H1 (cell line): ENCODE results near the gene TBC1D3B.

Experiments
- ASH2L ChIP-seq: fragments of 200-600, 300-600 bp; sonication (generic); IDR thresholded peaks from one replicate; pipeline ENCODE4 v1.7.1; 2017; ENCODE audit warnings: low read length
- CTCF ChIP-seq, 3 experiments: IDR thresholded peaks; 1 replicate in 2 of 3; 2 replicates in 1 of 3; pipeline versions ENCODE4 v1.5.1 to v1.6.1; 2011; ENCODE audit warnings: low read length in 3 of 3, mild to moderate bottlenecking in 3 of 3, inconsistent platforms in 2 of 3, low read depth in 1 of 3, moderate library complexity in 1 of 3; ENCODE audit not compliant: insufficient read depth in 1 of 3; ENCODE audit errors: control extremely low read depth in 1 of 3
- EGR1 ChIP-seq: IDR thresholded peaks from 2 replicates; pipeline ENCODE4 v1.6.1; 2011; ENCODE audit warnings: low read depth, low read length, borderline replicate concordance
- GABPA ChIP-seq: IDR thresholded peaks from 2 replicates; pipeline ENCODE4 v1.6.1; 2011; ENCODE audit warnings: mild to moderate bottlenecking, low read length, moderate library complexity, borderline replicate concordance; ENCODE audit not compliant: insufficient read depth
- POLR2A ChIP-seq, 2 experiments: IDR thresholded peaks; 1 replicate in 1 of 2; 2 replicates in 1 of 2; pipeline ENCODE4 v1.6.1; 2011; ENCODE audit warnings: low read depth in 2 of 2, low read length in 2 of 2, mild to moderate bottlenecking in 2 of 2; ENCODE audit errors: control extremely low read depth in 1 of 2
- RAD21 ChIP-seq, 2 experiments: IDR thresholded peaks in 1 of 2; conservative IDR thresholded peaks in 1 of 2; 2 replicates each; pipeline ENCODE4 v1.6.1; 2011; ENCODE audit warnings: low read depth in 2 of 2, low read length in 2 of 2, improper control_type of control experiment in 1 of 2, inconsistent platforms in 1 of 2, mild to moderate bottlenecking in 1 of 2, moderate library complexity in 1 of 2
- RXRA ChIP-seq: IDR thresholded peaks from 2 replicates; pipeline ENCODE4 v1.6.1; 2011; ENCODE audit warnings: low read depth, mild to moderate bottlenecking, low read length, moderate library complexity; ENCODE audit not compliant: insufficient read depth
- YY1 ChIP-seq: IDR thresholded peaks from 2 replicates; pipeline ENCODE4 v1.6.1; 2011; ENCODE audit warnings: low read depth, mild to moderate bottlenecking, low read length

DNA sequence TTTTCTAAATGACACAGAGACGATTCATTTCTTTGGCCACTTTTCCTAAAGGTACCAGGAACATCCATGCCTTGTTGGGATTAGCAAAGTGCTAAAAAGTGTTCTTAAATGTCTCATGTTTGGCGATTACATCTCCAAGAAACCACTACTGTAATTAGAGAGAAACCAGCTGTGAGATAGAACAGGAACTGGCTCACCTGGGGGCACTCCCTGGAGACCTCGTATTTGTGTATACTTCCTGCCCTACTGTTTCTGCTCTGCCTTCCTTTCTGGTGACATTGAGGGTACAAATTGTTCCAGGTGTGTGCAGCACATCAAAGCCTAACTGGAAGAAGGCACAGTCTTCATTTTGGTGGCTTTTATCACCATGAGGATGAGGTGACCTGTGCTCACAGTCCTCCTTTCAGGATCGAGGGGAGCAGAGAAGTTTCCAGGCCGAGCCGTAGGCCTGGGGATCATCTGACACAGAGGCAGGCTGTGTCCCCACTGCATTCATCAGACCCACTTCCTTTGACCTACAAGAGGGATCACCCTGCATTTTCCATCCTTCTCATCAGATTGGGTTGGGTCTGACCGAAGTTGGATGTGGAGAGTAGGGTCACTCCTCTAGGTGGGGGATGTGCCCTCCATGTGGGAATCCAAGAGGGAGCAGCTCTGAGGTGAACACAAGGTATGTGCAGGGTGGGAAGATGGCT is 49.1 kb downstream of the TBC1D3B start:
- TF ChIP-seq CTCF (IDR thresholded peaks at IDR 0.05; ENCODE audit: control extremely low read depth in 1 of 3, insufficient read depth in 1 of 3, low read depth in 1 of 3, low read length in 3 of 3) (no peak), YY1 (no peak), POLR2A (IDR thresholded peaks at IDR 0.05; ENCODE audit: control extremely low read depth in 1 of 2, low read depth in 2 of 2, low read length in 2 of 2) (no peak), RAD21 (IDR thresholded peaks at IDR 0.05 in 1 of 2, conservative IDR thresholded peaks at IDR 0.05 in 1 of 2; ENCODE audit: low read depth in 2 of 2, low read length in 2 of 2) (no peak), GABPA (no peak), RXRA (no peak), ASH2L (no peak), EGR1 (no peak)
